ENCODE results near the gene HFM1.

DNA sequence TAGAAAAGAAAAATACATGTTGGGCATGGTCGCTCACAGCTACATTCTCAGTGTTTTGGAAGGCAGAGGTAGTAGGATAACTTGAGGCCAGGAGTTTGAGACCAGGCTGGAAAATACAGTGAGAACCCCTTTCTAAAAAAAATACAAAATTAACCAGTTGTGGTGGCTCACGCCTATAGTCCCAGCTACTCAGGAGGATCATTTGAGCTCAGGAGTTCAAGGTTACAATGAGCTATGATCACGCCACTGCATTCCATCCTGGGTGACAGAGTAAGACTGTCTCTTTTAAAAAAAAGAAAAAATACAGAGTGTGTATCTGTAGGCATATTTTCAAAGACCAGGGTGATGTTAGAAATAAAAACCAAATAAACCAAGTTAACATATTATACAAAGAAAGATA lies 57.8 kb downstream of the HFM1 start:
- TF ChIP-seq POLR2A (IDR thresholded peaks at IDR 0.05; ENCODE audit: low read depth, low read length): no peak
- no peak for TF ChIP-seq POLR2AphosphoS5 (IDR thresholded peaks at IDR 0.05; ENCODE audit: low read depth, low read length)
- TF ChIP-seq SPI1 (IDR thresholded peaks at IDR 0.05; ENCODE audit: low read depth, low read length): no peak
- no peak for TF ChIP-seq POU2F2 (IDR thresholded peaks at IDR 0.05; ENCODE audit: low read depth, low read length)

All from GM12891 (cell line).